22Rv1 (cell line): ENCODE data around the gene NELL2.

Experiments used
- CTCF ChIP-seq: fragments of 450-650 bp; IDR thresholded peaks from 2 replicates; pipeline ENCODE4 v1.5.1; 2017; ENCODE audit warnings: mild to moderate bottlenecking
- ZFX ChIP-seq: fragments of 450-650 bp; IDR thresholded peaks from 2 replicates; pipeline ENCODE4 v1.6.1; 2017; ENCODE audit warnings: antibody characterized with exemption, borderline replicate concordance

- no peak for TF ChIP-seq CTCF
- TF ChIP-seq ZFX = no peak
These were observed 312.6 kb downstream of the NELL2 start for GRCh38 chr12:44563486-44563885.
